HepG2 (cell line): ENCODE measurements around the gene RANBP6.

Experiments used
- IRF1 ChIP-seq: sonication (generic); formaldehyde crosslinking; IDR thresholded peaks from 2 replicates; pipeline ENCODE4 v1.4.0; 2020; ENCODE audit warnings: low read depth, mild to moderate bottlenecking, missing genetic modification reagents
- ZNF460 ChIP-seq: sonication (generic); formaldehyde crosslinking; IDR thresholded peaks from 2 replicates; pipeline ENCODE4 v1.5.1; 2020; ENCODE audit warnings: missing genetic modification reagents, mild to moderate bottlenecking, borderline replicate concordance
- TF ChIP-seq, protein P1 (sequence below): sonication (generic); formaldehyde crosslinking; IDR thresholded peaks from 2 replicates; pipeline ENCODE4 v1.4.0; 2020; ENCODE audit warnings: mild to moderate bottlenecking, missing genetic modification reagents
- TF ChIP-seq, protein P2 (sequence below): sonication (generic); formaldehyde crosslinking; IDR thresholded peaks from one replicate; pipeline ENCODE4 v1.5.1; 2020; ENCODE audit warnings: mild to moderate bottlenecking, missing genetic modification reagents; ENCODE audit errors: not compliant biosample characterization

DNA sequence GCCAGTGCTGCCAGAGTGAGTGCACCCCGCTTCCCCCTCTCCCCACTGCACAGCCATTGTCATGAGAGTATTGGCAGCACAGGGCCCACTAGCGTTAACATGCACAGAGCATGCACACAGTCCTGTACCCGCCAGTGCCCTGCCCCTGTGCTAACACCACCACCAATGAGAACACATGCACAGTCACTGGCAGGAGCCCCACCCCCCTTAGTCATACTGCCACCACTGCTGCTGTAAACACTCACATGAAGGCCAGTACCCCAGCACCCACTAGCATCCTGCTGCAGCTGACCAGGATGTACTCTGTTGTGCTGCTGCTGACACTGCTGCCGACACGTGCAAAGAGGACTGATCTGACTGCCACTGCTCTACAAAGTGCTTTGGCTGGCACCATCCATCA is 19.5 kb upstream of the RANBP6 start:
- TF ChIP-seq, protein P1, sequence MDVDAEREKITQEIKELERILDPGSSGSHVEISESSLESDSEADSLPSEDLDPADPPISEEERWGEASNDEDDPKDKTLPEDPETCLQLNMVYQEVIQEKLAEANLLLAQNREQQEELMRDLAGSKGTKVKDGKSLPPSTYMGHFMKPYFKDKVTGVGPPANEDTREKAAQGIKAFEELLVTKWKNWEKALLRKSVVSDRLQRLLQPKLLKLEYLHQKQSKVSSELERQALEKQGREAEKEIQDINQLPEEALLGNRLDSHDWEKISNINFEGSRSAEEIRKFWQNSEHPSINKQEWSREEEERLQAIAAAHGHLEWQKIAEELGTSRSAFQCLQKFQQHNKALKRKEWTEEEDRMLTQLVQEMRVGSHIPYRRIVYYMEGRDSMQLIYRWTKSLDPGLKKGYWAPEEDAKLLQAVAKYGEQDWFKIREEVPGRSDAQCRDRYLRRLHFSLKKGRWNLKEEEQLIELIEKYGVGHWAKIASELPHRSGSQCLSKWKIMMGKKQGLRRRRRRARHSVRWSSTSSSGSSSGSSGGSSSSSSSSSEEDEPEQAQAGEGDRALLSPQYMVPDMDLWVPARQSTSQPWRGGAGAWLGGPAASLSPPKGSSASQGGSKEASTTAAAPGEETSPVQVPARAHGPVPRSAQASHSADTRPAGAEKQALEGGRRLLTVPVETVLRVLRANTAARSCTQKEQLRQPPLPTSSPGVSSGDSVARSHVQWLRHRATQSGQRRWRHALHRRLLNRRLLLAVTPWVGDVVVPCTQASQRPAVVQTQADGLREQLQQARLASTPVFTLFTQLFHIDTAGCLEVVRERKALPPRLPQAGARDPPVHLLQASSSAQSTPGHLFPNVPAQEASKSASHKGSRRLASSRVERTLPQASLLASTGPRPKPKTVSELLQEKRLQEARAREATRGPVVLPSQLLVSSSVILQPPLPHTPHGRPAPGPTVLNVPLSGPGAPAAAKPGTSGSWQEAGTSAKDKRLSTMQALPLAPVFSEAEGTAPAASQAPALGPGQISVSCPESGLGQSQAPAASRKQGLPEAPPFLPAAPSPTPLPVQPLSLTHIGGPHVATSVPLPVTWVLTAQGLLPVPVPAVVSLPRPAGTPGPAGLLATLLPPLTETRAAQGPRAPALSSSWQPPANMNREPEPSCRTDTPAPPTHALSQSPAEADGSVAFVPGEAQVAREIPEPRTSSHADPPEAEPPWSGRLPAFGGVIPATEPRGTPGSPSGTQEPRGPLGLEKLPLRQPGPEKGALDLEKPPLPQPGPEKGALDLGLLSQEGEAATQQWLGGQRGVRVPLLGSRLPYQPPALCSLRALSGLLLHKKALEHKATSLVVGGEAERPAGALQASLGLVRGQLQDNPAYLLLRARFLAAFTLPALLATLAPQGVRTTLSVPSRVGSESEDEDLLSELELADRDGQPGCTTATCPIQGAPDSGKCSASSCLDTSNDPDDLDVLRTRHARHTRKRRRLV (CRISPR knock-in tag), result no peak
- TF ChIP-seq, protein P2, sequence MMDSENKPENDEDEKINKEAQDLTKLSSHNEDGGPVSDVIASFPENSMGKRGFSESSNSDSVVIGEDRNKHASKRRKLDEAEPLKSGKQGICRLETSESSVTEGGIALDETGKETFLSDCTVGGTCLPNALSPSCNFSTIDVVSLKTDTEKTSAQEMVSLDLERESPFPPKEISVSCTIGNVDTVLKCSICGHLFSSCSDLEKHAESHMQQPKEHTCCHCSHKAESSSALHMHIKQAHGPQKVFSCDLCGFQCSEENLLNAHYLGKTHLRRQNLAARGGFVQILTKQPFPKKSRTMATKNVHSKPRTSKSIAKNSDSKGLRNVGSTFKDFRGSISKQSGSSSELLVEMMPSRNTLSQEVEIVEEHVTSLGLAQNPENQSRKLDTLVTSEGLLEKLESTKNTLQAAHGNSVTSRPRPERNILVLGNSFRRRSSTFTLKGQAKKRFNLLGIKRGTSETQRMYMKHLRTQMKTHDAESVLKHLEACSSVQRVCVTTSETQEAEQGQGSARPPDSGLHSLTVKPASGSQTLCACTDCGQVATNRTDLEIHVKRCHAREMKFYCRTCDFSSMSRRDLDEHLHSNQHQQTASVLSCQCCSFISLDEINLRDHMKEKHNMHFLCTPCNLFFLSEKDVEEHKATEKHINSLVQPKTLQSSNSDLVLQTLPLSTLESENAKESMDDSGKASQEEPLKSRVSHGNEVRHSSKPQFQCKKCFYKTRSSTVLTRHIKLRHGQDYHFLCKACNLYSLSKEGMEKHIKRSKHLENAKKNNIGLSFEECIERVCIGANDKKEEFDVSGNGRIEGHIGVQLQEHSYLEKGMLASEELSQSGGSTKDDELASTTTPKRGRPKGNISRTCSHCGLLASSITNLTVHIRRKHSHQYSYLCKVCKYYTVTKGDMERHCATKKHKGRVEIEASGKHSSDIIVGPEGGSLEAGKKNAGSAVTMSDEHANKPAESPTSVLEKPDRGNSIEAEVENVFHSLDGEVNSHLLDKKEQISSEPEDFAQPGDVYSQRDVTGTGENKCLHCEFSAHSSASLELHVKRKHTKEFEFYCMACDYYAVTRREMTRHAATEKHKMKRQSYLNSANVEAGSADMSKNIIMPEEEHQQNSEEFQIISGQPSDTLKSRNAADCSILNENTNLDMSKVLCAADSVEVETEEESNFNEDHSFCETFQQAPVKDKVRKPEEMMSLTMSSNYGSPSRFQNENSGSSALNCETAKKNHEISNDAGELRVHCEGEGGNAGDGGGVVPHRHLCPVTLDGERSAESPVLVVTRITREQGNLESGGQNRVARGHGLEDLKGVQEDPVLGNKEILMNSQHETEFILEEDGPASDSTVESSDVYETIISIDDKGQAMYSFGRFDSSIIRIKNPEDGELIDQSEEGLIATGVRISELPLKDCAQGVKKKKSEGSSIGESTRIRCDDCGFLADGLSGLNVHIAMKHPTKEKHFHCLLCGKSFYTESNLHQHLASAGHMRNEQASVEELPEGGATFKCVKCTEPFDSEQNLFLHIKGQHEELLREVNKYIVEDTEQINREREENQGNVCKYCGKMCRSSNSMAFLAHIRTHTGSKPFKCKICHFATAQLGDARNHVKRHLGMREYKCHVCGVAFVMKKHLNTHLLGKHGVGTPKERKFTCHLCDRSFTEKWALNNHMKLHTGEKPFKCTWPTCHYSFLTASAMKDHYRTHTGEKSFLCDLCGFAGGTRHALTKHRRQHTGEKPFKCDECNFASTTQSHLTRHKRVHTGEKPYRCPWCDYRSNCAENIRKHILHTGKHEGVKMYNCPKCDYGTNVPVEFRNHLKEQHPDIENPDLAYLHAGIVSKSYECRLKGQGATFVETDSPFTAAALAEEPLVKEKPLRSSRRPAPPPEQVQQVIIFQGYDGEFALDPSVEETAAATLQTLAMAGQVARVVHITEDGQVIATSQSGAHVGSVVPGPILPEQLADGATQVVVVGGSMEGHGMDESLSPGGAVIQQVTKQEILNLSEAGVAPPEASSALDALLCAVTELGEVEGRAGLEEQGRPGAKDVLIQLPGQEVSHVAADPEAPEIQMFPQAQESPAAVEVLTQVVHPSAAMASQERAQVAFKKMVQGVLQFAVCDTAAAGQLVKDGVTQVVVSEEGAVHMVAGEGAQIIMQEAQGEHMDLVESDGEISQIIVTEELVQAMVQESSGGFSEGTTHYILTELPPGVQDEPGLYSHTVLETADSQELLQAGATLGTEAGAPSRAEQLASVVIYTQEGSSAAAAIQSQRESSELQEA (CRISPR knock-in tag), result no peak
- no peak for TF ChIP-seq IRF1 (CRISPR knock-in tag)
- no peak for TF ChIP-seq ZNF460 (CRISPR knock-in tag)
